HPDE6-E6E7 (cell line): ENCODE data around the gene P2RX2.
A peak's percentile ranks its signal among the peaks of the same experiment; 100 is the strongest.

ENCODE experiments used
- DNase-seq: peaks from one replicate; pipeline ENCODE4 v3.0.0; 2011; ENCODE audit warnings: missing footprints; ENCODE audit errors: extremely low spot score

Gene P2RX2

GRCh38 chr12:132620113-132620898, 1.7 kb downstream of the P2RX2 start:
- no peak for DNase-seq

DNA sequence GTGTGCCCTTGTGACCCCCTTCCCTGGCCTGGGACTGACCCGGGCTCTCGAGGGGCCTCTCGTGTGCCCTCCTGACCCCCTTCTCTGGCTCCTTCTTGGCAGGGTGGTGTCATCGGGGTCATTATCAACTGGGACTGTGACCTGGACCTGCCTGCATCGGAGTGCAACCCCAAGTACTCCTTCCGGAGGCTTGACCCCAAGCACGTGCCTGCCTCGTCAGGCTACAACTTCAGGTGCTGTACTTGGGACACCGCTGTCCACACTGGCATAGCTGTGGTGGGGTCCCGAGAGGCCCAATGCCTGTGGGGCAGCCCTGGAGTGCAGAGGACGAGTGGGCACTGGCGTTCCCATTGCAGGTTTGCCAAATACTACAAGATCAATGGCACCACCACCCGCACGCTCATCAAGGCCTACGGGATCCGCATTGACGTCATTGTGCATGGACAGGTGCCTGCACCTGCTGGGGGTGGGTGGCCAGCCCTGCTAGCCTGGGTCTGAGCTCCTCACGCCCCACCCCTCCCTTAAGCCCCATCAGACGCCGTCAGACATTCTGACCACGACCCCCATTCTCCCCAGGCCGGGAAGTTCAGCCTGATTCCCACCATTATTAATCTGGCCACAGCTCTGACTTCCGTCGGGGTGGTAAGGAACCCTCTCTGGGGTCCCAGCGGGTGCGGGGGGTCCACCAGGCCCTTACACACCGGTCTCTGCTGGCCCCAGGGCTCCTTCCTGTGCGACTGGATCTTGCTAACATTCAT, 2.5 kb downstream of the P2RX2 start:
- DNase-seq, result no peak

GRCh38 chr12:132621657-132622435, 3.3 kb downstream of the P2RX2 start:
- no peak for DNase-seq

- peak; percentile 63 for DNase-seq
Observed at GRCh38 chr12:132622437-132623071, 4.0 kb downstream of the P2RX2 start.

GRCh38 chr12:132623072-132623869, 4.7 kb downstream of the P2RX2 start:
- no peak for DNase-seq

DNA sequence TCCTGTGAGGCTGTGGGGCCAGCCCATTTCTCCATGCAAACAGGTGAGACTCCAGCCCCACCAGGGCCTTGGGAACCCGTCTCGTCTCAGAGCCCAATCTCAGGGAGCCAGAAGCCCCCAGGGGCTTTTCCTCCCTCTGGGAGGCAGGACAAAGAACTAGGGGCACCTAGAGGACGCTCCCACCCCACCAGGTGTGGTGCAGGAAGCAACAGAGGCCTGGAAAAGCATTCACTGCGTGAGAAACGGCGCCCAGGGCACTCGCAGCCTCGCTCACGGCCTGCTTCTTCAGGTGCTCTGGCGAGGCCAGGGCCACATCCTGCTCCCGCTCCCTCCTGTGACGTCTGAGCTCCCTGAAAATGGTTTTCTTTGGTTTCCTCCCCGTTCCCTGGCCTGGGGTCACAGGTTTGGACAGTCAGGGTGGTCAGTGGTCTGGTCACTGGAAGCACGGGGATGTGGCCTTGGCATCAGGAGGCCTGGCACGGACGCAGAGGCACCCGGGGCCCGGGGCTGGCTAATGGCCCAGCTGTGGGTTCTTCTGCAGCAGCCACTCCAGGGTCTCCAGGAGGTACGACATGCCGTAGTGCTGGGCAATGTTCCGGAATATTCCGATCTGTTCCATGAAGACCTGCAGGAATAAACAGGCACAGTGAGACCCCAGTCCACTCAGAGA, 5.7 kb downstream of the P2RX2 start:
- no peak for DNase-seq

- DNase-seq, result no peak
Observed at GRCh38 chr12:132624910-132625630, 6.5 kb downstream of the P2RX2 start.

GRCh38 chr12:132625731-132626430, 7.3 kb downstream of the P2RX2 start:
- DNase-seq, result no peak

- DNase-seq, result no peak
Observed at GRCh38 chr12:132629330-132629729, 10.8 kb downstream of the P2RX2 start.

DNA sequence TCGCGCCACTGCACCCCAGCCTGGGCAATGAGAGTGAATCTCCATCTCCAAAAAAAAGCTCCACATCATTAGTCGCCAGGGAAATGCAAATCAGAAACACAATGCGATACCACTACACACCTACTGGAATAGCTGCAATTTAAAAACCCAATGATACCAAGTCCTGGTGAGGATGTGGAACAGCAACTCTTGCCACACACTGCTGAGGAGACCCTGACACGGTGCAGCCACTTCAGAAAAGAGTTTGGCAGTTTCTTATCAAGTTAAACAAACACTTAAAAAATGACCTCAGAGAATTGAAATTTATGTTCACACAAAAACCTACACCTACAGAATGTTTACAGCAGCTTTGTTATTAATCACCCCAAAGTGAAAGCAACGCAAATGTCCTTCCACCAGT, 12.1 kb downstream of the P2RX2 start:
- DNase-seq, result no peak

DNA sequence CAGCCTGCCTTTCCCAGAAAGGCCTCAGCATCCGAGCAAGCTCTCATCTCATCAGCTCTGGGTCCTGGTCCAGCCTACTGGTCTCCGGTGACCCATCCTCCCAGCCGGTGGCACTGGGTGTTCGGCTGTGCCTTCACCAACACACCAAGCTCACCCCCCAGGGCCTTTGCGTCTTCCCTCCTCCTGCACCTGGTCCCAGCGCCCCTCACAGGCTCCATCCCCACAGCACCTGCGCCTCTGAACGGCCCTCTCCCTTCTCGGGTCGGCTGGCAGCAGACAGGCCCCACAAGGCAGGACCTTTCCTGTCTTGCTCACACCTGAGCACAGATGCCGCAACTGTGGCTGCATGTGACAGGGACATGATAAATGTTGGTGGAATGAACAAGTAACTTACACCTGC, 13.1 kb downstream of the P2RX2 start:
- no peak for DNase-seq

DNA sequence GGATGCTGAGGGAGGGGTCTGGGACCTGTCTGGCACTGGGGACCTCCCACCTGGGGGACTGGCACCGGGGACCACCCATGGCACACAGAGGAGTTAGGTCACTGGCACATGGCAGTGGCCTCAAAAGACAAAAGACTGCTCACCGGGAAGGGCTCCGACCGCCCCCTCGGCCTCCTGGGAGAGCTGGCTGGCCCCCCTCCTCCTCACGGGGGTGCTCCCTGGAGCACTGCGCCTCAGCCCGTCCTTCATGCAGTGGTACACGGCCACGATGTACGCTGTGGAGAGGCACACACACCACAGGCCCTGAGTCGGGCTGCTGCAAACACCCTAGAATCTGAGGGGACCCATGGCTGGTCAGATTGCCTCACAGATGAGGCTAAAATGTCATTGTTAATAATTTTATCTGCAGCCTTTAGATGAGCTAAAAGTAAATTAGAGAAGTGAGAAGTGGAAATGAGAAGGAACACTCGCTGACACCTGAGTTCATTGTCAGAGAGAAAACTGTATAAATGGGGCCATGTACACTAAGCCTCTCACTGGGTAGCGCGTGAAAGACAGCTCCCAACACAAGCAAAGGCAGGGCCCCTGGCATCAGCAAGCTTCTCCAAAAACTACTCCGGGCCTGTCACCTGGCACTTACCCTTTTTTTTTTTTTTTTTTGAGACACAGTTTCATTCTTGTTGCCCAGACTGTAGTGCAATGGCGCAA, 14.1 kb downstream of the P2RX2 start:
- no peak for DNase-seq

- DNase-seq, result no peak
Observed at GRCh38 chr12:132633398-132633797, 14.8 kb downstream of the P2RX2 start.

- DNase-seq, result no peak
Observed at GRCh38 chr12:132633901-132634300, 15.3 kb downstream of the P2RX2 start.

DNA sequence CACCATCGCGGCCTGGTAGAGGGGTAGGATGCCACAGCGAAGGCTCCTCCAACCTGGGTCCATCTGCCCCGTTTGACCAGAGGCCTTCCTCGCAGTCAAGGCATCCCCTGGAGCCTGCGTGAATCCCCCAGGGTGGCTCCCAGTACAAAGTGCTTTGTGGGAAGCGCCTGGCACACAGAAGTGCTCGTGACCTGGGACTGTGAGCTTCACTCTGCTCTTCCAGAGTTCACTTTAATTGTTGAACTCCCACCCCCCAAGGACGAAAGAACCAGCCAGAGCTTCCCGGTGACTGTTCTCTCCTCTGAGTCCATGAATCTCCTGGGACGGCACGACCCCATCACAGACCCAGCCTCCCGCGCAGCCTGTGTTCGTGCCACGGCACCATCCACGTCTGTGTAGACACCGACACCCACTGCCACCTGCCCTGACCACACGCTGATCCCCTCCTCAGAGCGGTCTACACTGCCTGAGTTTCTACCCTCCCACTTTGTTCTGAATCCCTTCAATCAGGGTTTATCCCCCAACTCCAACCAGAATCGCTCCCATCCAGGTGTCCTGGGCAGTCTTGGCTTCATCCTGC, 15.9 kb downstream of the P2RX2 start:
- no peak for DNase-seq

- no peak for DNase-seq
Observed at GRCh38 chr12:132635076-132635955, 16.7 kb downstream of the P2RX2 start.

GRCh38 chr12:132637811-132638210, 19.2 kb downstream of the P2RX2 start:
- no peak for DNase-seq
